ENCODE results near the gene DNAJB12.

DNA sequence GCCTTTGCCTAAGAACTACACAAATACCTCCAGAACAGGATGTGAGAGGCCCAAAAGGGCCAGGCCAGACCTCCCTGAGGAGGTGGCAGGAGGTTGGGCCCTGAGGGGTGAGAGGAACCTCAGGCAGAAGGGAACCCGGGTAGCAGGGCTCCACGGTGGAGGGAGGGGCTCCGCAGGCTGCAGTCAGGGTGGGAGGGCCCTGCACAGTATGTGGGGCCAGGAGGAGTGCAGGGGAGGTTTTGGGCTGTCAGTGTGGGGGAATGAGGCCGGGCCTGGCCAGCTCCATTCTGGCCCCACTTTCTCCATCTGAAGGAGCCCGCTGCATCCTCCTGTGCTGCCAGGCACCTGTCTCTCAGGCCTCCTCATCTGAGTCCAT, 25.9 kb downstream of the DNAJB12 start:
- TF ChIP-seq POLR2AphosphoS5 (IDR thresholded peaks at IDR 0.05; ENCODE audit: low read depth, low read length) (no peak), TCF7L2 (IDR thresholded peaks at IDR 0.05; ENCODE audit: low read depth, low read length) (no peak), SIN3A (IDR thresholded peaks at IDR 0.05; ENCODE audit: borderline replicate concordance, insufficient read depth, low read depth, low read length) (no peak)
- TF ChIP-seq, protein P1, sequence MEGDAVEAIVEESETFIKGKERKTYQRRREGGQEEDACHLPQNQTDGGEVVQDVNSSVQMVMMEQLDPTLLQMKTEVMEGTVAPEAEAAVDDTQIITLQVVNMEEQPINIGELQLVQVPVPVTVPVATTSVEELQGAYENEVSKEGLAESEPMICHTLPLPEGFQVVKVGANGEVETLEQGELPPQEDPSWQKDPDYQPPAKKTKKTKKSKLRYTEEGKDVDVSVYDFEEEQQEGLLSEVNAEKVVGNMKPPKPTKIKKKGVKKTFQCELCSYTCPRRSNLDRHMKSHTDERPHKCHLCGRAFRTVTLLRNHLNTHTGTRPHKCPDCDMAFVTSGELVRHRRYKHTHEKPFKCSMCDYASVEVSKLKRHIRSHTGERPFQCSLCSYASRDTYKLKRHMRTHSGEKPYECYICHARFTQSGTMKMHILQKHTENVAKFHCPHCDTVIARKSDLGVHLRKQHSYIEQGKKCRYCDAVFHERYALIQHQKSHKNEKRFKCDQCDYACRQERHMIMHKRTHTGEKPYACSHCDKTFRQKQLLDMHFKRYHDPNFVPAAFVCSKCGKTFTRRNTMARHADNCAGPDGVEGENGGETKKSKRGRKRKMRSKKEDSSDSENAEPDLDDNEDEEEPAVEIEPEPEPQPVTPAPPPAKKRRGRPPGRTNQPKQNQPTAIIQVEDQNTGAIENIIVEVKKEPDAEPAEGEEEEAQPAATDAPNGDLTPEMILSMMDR (IDR thresholded peaks at IDR 0.05), result no peak
- TF ChIP-seq, protein P2, sequence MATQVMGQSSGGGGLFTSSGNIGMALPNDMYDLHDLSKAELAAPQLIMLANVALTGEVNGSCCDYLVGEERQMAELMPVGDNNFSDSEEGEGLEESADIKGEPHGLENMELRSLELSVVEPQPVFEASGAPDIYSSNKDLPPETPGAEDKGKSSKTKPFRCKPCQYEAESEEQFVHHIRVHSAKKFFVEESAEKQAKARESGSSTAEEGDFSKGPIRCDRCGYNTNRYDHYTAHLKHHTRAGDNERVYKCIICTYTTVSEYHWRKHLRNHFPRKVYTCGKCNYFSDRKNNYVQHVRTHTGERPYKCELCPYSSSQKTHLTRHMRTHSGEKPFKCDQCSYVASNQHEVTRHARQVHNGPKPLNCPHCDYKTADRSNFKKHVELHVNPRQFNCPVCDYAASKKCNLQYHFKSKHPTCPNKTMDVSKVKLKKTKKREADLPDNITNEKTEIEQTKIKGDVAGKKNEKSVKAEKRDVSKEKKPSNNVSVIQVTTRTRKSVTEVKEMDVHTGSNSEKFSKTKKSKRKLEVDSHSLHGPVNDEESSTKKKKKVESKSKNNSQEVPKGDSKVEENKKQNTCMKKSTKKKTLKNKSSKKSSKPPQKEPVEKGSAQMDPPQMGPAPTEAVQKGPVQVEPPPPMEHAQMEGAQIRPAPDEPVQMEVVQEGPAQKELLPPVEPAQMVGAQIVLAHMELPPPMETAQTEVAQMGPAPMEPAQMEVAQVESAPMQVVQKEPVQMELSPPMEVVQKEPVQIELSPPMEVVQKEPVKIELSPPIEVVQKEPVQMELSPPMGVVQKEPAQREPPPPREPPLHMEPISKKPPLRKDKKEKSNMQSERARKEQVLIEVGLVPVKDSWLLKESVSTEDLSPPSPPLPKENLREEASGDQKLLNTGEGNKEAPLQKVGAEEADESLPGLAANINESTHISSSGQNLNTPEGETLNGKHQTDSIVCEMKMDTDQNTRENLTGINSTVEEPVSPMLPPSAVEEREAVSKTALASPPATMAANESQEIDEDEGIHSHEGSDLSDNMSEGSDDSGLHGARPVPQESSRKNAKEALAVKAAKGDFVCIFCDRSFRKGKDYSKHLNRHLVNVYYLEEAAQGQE (IDR thresholded peaks at IDR 0.05; ENCODE audit: insufficient read depth in 1 of 2, low read depth in 2 of 2, low read length in 1 of 2), result no peak
